ENCODE results near the gene RELL1. TPM values are rescaled to one million over a fixed set of nuclear protein-coding genes. Genes with fewer than 3 reads are reported as not detected.

RELL1 gene
- total RNA-seq (10 to 100 TPM; 18.1 to 39.9 (median 27.6) TPM), polyA plus RNA-seq (1 to 10 TPM; 2.3 to 2.4 TPM)
- long read RNA-seq, donor 1, transcript RELL1-202 (7 exons, 1,350 nt) = major isoform, 6 of 10 reads
- long read RNA-seq, donor 1, partial matches to known transcripts = 1 of 10 reads
- long read RNA-seq, donor 1, other reads (novel, unspliced or antisense) = 3 of 10 reads
- long read RNA-seq, donor 2, transcript RELL1-202 (7 exons, 1,350 nt) = major isoform, 7 of 12 reads
- long read RNA-seq, donor 2, partial matches to known transcripts = 0 of 12 reads
- long read RNA-seq, donor 2, other reads (novel, unspliced or antisense) = 4 of 12 reads
- long read RNA-seq, donor 3, transcript RELL1-202 (7 exons, 1,350 nt) = major isoform, 18 of 53 reads
- long read RNA-seq, donor 3, partial matches to known transcripts = 5 of 53 reads
- long read RNA-seq, donor 3, other reads (novel, unspliced or antisense) = 30 of 53 reads

- Histone ChIP-seq H3K36me3 (no peaks in the 10 kb centered on the region), H3K4me1 (peaks cover 0 to 45% (median 27%) of the 10 kb centered on the region in 9 donors), H3K27ac (peak within 1 kb of the TSS; percentile 78 to 99 (median 98)), H3K9me3 (no peaks in the 10 kb centered on the region), H3K4me3 (peak within 1 kb of the TSS; percentile 64 to 99 (median 93)), H3K27me3 (no peaks in the 10 kb centered on the region)
- intact Hi-C loops (cut with DNase I) = loop anchor here in 8 of 10 donors (1.0 to 10.0 kb wide), 11 partner anchors 38 to 348 kb away; no protein-coding TSS in a partner anchor
- no peak for TF ChIP-seq CTCF (IDR thresholded peaks at IDR 0.05)
- 0 to 1% methylated on average over 56 to 58 of the region's 58 CpGs for WGBS, 2 donors
- DNase-seq (peak; percentile 99 to 100), ATAC-seq (peak; percentile 95 to 99 (median 97))
Measured at GRCh38 chr4:37686373-37687193, at the start of gene RELL1. TSS of gene RELL1 (minus strand) at chr4:37686376. CDS start at chr4:37686287, 89 bp downstream.

GRCh38 chr4:37735578-37735977, 49.4 kb upstream of the RELL1 start:
- WGBS, 2 donors = 89% methylated on average over 5 of the region's 5 CpGs
- Histone ChIP-seq H3K27ac (no peak overlapping the region), H3K9me3 (no peaks in the 10 kb centered on the region), H3K4me1 (peaks cover 0 to 3% (median 0%) of the 10 kb centered on the region in 9 donors), H3K36me3 (no peaks in the 10 kb centered on the region), H3K27me3 (no peaks in the 10 kb centered on the region), H3K4me3 (no peak overlapping the region)
- TF ChIP-seq CTCF (IDR thresholded peaks at IDR 0.05) = no peak
- ATAC-seq (peak in 3 of 8 donors; percentile 33 to 59 (median 52)), DNase-seq (no peak)
- intact Hi-C loops (cut with DNase I) = no loop called here

GRCh38 chr4:37734989-37735388, 48.8 kb upstream of the RELL1 start:
- no peaks in the 10 kb centered on the region for H3K36me3 ChIP-seq

More at GRCh38 chr4:37734989-37735388, 48.8 kb upstream of the RELL1 start:
- intact Hi-C loops (cut with DNase I) = no loop called here
- Histone ChIP-seq H3K9me3 (no peaks in the 10 kb centered on the region), H3K4me3 (no peak overlapping the region), H3K27me3 (no peaks in the 10 kb centered on the region), H3K4me1 (peaks cover 0 to 3% (median 0%) of the 10 kb centered on the region in 9 donors), H3K27ac (no peak overlapping the region)
- 92 to 94% methylated on average over 3 of the region's 3 CpGs for WGBS, 2 donors
- ATAC-seq (no peak), DNase-seq (no peak)
- TF ChIP-seq CTCF (IDR thresholded peaks at IDR 0.05) = no peak
